PC-3 (cell line): Measurements from ENCODE around the gene NBEAL1.
"Not testable (repeated sequence)": the region's sequence is repeated elsewhere in the genome, so short reads cannot be mapped to it uniquely, and the experiment has no call there.

Experiments
- EZH2 ChIP-seq: fragments of 300-600 bp; sonication (generic); IDR thresholded peaks from one replicate; pipeline ENCODE4 v1.6.1; 2017; ENCODE audit warnings: antibody characterized with exemption, mild to moderate bottlenecking, low read length; ENCODE audit not compliant: unreplicated experiment
- EZH2phosphoT487 ChIP-seq: fragments of 300-600 bp; sonication (generic); IDR thresholded peaks from 2 replicates; pipeline ENCODE4 v1.6.1; 2018; ENCODE audit warnings: mild to moderate bottlenecking, antibody characterized with exemption, low read length, borderline replicate concordance
- TF ChIP-seq, protein P1 (sequence below): fragments of 300-600 bp; sonication (generic); conservative IDR thresholded peaks from 2 replicates; pipeline ENCODE4 v1.5.1; 2017; ENCODE audit warnings: antibody characterized with exemption, low read depth, mild to moderate bottlenecking, low read length

DNA sequence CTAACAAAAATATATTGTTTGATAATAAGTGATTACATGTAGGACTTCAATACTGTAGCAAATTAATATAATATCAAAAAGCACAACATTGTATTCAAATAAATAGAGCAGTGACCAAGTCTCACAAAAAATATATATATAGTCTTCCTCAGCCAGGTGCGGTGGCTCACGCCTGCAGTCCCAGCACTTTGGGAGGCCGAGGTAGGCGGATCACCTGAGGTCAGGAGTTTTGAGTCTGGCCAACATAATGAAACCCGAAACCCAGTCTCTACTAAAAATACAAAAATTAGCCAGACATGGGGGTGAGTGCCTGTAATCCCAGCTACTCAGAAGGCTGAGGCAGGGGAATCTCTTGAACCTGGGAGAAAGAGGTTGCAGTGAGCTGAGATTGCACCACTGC lies 148.0 kb downstream of the NBEAL1 start:
- TF ChIP-seq, protein P1, sequence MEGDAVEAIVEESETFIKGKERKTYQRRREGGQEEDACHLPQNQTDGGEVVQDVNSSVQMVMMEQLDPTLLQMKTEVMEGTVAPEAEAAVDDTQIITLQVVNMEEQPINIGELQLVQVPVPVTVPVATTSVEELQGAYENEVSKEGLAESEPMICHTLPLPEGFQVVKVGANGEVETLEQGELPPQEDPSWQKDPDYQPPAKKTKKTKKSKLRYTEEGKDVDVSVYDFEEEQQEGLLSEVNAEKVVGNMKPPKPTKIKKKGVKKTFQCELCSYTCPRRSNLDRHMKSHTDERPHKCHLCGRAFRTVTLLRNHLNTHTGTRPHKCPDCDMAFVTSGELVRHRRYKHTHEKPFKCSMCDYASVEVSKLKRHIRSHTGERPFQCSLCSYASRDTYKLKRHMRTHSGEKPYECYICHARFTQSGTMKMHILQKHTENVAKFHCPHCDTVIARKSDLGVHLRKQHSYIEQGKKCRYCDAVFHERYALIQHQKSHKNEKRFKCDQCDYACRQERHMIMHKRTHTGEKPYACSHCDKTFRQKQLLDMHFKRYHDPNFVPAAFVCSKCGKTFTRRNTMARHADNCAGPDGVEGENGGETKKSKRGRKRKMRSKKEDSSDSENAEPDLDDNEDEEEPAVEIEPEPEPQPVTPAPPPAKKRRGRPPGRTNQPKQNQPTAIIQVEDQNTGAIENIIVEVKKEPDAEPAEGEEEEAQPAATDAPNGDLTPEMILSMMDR: not testable (repeated sequence)
- not testable (repeated sequence) for TF ChIP-seq EZH2phosphoT487, EZH2
